Measurements from ENCODE around the gene ACAN.
A peak's percentile ranks its signal among the peaks of the same experiment; 100 is the strongest.

ACAN gene

DNA sequence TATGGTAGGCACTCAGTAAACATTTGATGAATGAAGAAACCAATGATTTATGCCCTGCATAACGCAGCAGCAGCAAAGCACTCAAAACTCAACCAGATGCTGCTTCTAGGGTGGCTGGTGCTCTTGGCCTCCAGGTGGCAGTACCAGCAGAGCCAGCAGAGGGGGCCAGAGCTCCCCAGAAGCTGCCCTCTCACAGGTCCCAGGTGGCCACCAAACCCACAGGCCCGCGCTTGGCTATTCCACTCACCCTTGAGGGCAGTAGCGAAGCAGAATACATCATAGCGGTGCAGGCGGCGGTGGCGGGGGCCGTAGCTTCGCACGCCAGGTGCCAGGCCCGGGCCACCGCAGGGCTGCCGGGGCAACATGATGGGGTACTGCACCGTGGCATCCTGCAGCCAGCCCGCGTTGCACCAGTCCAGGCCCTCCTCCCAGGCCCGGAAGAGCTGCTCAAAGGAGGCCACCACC is 75.5 kb downstream of the ACAN start:
- peak; percentile 8 for DNase-seq

DNA sequence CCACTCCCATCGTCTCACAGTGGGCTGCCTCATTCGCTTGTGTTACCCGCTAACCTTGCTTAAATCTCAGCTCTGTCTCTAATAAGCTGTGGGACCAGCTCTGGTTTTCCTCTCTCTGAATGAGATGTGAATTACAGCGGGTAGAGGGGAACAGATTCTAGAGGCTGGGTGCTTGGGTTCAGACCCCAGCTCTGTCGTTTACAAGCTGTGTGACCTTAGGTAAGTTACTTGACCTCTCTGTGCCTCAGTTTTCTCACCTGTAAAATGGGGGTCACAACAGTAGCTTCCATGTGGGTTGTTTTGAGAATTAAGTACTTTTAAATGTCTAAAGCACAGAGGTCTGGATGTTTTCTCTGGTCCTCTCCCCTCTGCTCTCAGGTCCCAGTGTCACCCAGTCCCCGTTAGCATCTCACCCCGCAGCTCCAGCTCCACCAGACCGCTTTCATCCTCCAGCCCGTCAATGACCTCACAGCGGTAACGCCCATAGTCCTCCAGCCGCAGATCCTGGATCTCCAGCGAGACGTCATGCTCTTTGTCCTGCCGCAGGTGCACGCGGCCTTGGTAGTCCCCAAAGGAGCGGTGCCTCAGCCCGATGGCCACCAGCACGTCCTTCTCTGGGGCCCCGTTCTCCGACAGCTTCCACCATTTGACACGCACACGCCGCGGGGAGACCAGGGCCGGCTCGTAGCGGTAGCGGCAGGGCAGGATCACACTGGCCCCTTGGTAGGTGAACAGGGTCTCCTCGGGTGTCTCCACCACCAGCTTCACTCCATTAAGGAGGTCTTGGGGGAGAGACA is 77.9 kb downstream of the ACAN start:
- DNase-seq: no peak

DNA sequence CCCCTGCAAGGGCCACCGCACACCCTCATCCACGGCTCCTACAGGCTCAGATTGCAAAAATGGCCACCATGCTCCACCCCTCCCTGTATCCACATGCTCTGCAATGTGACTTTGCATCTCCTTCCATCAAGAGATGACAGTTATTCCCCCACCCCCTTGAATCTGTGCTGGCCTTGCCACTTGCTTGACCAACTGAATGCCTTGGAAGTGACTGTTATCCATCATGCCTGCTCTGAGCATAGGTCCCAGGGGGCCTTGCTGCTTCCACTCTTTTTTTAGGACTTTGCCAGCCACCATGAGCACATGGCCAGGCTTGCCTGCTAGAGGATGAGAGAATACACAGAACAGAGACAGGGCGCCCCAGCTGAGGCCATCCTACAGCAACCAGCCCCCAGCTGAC is 78.5 kb downstream of the ACAN start:
- DNase-seq: no peak

DNA sequence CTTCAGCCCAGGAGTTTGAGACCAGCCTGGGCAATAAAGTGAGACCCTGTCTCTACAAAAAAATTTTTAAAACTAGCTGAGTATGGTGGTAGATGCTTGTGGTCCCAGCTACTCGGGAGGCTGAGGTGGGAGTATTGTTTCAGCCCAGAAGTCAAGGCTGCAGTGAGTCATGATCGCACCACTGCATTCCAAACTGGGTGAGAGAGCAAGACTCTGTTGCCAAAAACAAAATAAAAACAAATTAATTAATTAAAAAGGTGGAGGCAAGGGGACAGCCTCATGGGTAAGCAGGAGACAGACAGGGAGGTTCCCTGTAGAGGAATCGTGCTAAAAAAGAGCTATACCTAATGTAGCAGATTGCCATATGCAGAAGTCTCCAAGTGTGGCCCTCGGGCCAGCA is 79.5 kb downstream of the ACAN start:
- no peak for DNase-seq

DNA sequence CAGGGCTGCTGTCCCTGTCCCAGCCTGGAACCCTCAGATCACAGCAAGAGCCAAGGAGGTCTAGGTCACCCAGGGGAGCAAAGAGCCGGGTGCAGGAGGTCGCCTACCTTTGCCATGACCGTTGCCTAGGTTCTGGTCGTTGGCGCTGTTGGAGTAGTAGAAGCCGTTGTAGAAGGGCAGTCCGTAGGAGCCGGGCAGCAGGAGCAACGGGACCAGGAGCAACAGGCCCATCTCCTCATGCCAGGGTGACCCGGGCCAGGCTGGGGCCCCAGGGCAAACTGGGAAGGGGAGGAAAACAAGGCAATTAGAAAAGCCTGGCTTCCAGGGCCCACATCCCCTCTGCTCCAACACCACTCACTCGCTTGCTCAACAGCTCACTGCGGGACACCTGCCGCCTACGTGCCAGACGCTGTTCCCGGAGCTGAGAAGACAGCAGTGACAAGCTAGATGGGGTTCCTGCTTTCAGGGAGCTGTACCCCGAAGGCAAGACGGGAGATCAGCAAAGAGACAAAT is 83.9 kb downstream of the ACAN start:
- no peak for DNase-seq

GRCh38 chr15:88888719-88889118 is 85.5 kb downstream of the ACAN start:
- no peak for DNase-seq

DNA sequence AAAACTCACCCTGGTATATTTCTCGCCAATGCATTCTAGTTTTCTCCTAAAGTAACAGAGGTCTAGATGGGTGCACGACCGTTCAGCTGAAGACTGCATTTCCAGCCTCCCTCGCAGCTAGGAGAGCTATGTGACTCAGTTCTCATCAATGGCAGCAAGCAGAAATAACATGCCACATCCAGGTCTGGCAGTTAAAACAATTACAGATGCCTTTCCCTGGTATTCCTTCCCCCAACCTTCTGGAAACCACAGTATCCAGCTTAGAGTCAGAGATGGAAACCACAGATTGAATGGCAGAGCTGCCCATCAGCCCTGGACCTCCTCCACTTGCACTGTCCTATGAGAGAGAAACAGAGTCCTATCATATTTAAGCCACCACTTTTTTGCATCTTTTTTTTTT is 87.3 kb downstream of the ACAN start:
- no peak for DNase-seq

DNA sequence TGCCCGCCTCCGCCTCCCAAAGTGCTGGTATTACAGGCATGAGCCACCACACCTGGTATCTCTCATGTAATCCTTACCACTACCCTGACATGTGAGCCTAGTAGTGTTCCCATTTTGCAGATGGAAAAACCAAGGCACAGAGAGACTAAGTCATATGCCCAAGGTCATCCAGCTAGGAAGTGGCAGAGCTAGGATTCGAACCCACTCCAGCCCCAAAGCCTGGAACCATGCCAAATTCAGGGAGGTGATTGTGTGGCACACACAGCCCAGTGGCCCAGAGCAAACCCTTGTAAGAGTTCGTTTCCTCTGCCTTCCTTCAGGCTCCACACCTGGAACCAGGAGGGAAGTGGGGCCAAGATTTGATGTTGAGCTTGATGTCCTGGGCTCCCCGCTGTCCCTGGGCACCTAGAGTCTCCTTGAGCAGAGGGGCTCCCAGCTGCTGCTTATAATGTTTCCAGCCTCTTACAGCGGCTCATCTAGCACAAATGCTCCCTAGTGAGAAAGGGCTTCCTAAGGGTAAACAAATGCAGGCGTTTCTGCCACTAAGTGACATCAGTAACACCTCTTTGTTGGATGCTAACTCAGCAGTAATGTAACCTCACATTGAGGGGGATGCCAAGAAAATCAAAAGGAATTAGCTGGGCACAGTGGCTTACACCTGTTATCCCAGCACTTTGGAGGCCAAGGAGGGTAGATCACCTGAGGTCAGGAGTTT is 88.5 kb downstream of the ACAN start:
- DNase-seq: no peak

GRCh38 chr15:88894348-88894818 is 91.1 kb downstream of the ACAN start:
- DNase-seq: peak; percentile 76

DNA sequence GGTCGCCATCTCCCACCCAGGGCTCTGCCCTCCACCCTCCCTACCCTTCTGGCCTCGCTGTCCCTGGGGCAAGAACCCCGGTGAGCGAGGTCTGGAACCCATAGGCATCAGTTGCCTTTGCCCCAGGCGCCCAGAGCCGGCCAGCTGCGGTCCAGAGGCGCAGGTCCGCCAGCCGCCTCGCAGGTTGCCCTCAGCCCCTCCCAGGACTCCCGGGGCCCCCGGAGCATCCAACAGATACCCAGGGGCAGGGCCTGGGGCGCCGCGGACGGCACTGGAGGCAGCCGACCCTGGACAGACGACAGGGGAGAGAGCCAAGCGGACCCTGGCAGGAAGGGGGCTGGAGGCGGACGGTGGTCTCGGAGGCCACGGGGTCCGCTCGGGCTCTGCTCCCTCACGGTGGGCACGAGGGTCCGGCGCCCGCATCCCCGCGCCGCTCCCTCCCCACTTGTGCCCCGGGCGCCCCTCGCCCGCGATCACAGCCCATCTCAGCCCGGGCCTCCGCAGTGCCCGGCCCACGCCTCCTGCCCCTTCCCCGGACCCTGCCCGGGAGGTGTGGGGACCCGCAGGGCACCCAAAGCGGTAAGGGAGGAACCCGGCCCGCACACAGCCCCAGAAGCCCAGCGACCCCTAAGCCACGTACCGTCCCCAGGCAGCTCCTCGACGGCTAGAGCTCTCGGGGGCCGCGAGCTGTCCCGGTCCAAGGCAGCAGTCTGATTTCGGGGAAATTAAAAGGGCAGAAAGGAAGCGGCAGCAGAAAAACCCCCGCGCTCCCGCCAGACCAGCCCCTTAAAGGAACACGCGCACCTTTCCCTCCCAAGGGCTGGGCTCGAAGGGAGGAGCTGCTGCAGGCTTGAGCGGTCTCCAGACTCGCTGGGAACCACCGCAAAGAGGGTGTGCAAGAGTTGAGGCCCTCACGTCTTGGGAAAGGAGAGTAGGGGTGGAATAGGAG is 91.9 kb downstream of the ACAN start, which contains the start of gene HAPLN3:
HAPLN3 (minus strand) TSS at position 726 of the 949 bp plus-strand sequence. CDS start 8,246 bp downstream, outside the sequence.
- DNase-seq: peak; percentile 11

- DNase-seq: no peak
These were observed 93.2 kb downstream of the ACAN start for GRCh38 chr15:88896333-88897033.

- DNase-seq: no peak
These were observed 93.9 kb downstream of the ACAN start for GRCh38 chr15:88897142-88897455.

GRCh38 chr15:88897456-88898194 is 94.4 kb downstream of the ACAN start:
- peak; percentile 68 for DNase-seq

- DNase-seq: no peak
These were observed 95.5 kb downstream of the ACAN start for GRCh38 chr15:88898736-88899135.

- no peak for DNase-seq
These were observed 96.0 kb downstream of the ACAN start for GRCh38 chr15:88899251-88899650.

DNA sequence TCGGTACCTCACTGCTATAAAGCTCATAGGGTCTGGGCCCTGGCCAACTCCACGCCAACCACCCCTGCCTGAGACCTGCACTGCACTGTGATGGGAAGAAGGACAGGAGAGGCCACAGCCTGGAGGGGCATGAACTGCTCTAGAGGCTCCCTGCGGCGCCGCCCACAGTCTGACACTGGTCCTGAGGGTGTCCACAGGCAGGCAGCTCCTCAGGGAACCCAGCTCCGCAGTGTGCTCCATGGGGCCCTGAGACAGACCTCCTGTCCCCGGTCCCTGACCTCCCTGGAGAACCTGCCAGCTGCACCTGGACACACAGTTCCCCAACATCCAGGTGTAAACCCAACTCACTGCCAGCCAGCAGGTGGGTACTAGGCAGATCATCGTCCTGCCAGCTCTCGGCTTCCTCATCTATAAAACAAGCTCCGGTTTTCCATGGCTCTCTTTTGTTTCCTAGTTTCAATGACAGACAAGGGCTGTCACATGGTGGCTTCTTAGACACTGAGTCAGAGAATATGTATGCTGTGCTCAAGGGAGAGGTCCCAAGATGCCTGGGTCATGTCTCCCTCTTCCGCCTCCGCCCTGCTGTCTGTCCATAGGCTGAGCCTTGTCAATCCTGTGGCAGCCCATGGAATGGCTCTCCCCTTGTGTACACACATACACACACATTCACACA is 97.2 kb downstream of the ACAN start:
- no peak for DNase-seq

DNA sequence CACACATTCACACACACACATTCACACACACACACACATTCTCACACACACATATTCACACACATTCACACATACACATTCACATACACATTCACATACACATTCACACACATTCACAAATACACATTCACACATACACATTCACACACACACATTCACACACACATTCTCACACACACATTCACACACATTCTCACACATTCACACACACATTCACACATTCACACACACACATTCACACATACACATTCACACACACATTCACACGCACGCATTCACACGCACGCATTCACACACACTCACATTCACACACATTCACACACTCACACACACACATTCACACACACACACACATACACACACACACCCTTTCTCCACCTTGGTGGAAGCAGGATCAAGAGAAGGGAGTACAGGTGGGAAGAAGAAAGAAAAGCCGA is 97.8 kb downstream of the ACAN start:
- no peak for DNase-seq

GRCh38 chr15:88901508-88902220 is 98.4 kb downstream of the ACAN start:
- DNase-seq: no peak

DNA sequence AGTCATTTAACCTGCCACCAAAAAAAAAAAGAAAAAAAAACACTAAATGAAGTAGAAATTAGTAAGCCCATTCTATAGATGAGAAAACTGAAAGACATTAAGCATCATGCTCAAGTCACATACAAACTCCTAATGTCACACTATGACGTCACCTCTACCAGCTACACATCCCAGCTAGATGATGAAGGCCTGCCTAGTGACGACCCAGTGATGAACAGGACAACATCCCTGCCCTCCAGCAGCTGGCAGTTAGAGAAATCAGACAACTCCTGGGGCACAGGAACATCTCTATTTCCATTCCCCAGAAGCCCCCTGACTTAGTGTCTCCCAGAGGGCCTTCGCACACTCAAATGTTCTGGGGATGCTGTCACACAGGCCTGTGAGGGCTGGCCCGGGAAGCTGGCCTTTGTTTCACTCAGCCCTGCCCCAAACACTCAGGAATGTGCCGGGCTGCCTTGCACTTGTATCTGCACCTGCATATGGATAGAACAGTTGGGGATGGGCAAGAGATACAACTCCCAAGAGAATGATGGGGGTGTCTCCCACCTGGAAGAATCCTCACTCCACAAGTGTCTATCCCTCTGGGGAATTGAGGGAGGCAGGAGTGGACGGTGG is 99.1 kb downstream of the ACAN start:
- DNase-seq: no peak

GRCh38 chr15:88902846-88903245 is 99.6 kb downstream of the ACAN start:
- DNase-seq: no peak

Data from effector CD8-positive, alpha-beta T cell (primary cell).